GM10266 (cell line): ENCODE results near the gene CRKL.
A peak's percentile ranks its signal among the peaks of the same experiment; 100 is the strongest.

Source experiments
- DNase-seq: peaks from one replicate; pipeline ENCODE4 v3.0.0; 2012; ENCODE audit errors: extremely low spot score
- CTCF ChIP-seq: IDR thresholded peaks from 2 replicates; pipeline ENCODE4 v1.5.1; 2012; ENCODE audit warnings: mild to moderate bottlenecking, low read depth; ENCODE audit not compliant: control insufficient read depth, insufficient read depth; ENCODE audit errors: missing control alignments

CRKL gene

GRCh38 chr22:20916916-20917810 is at the start of gene CRKL:
Gene CRKL (plus strand): TSS chr22:20917407. CDS start chr22:20917935, 528 bp downstream.
- TF ChIP-seq CTCF: peak; percentile 93
- peak; percentile 99 for DNase-seq

GRCh38 chr22:20868025-20868962 is 48.9 kb upstream of the CRKL start:
- TF ChIP-seq CTCF: no peak

GRCh38 chr22:20869234-20869633 is 48.0 kb upstream of the CRKL start:
- TF ChIP-seq CTCF: no peak

More at GRCh38 chr22:20868025-20868962, 48.9 kb upstream of the CRKL start:
- no peak for DNase-seq

GRCh38 chr22:20873214-20873613 is 44.0 kb upstream of the CRKL start:
- TF ChIP-seq CTCF: no peak

More at GRCh38 chr22:20869234-20869633, 48.0 kb upstream of the CRKL start:
- no peak for DNase-seq

GRCh38 chr22:20875296-20875695 is 41.9 kb upstream of the CRKL start:
- no peak for TF ChIP-seq CTCF

More at GRCh38 chr22:20873214-20873613, 44.0 kb upstream of the CRKL start:
- DNase-seq: no peak

GRCh38 chr22:20877715-20878114 is 39.5 kb upstream of the CRKL start:
- TF ChIP-seq CTCF: no peak
- no peak for DNase-seq

More at GRCh38 chr22:20875296-20875695, 41.9 kb upstream of the CRKL start:
- DNase-seq: no peak
